Endothelial cell of umbilical vein (primary cell): Measurements from ENCODE around the gene GPR65. TPM values are rescaled to one million over a fixed set of nuclear protein-coding genes. Genes with fewer than 3 reads are reported as not detected.

Experiments
- BruUV-seq: library from RNA; stranded (reverse); fragments of 400-500 nt; replicated peaks from 2 replicates; lab custom pipeline; 2021; lab: Mats Ljungman, UMichigan
- CTCF ChIA-PET: fragments of 300-600, 350-600 bp; sonication (Branson Sonifier 250); formaldehyde crosslinking; loops from one replicate; lab custom pipeline; 2021; ENCODE audit warnings: antibody characterized with exemption, inconsistent platforms; lab: Charles Lee
- POLR2A ChIA-PET: fragments of 300-600, 350-600 bp; sonication (Branson Sonifier 250); formaldehyde crosslinking; loops from one replicate; lab custom pipeline; 2021; ENCODE audit warnings: antibody characterized with exemption, inconsistent platforms; lab: Charles Lee
- DNase-seq: peaks from one replicate; pipeline ENCODE4 v3.0.0-alpha.2; 2011; ENCODE audit warnings: low read depth, low spot score
- FAIRE-seq: peaks from 2 replicates; lab custom pipeline; 2011; peaks lifted over from hg19 to GRCh38; lab: Jason Lieb, UNC
- H2AFZ ChIP-seq: 2 replicates; pipeline ENCODE4 v1.6.0; 2012; ENCODE audit warnings: low read depth, low read length, control low read depth, inconsistent platforms
- H3K27ac ChIP-seq: 2 replicates; pipeline ENCODE4 v1.5.1; 2011; ENCODE audit warnings: low read depth, mild to moderate bottlenecking, control low read depth, low read length, moderate library complexity; ENCODE audit not compliant: insufficient read depth
- H3K27me3 ChIP-seq, 2 experiments: 2 replicates each; pipeline versions ENCODE4 v1.6.0 to v1.6.1; 2011; ENCODE audit warnings: low read length in 2 of 2, mixed read lengths in 1 of 2; ENCODE audit not compliant: control insufficient read depth in 2 of 2, insufficient read depth in 2 of 2
- H3K36me3 ChIP-seq, 2 experiments: 2 replicates in 1 of 2; 3 replicates in 1 of 2; pipeline ENCODE4 v1.5.1; 2011; ENCODE audit warnings: low read length in 2 of 2, mild to moderate bottlenecking in 1 of 2, moderate library complexity in 1 of 2; ENCODE audit not compliant: control insufficient read depth in 2 of 2, insufficient read depth in 2 of 2; ENCODE audit errors: extremely low read depth in 1 of 2
- H3K4me1 ChIP-seq: 3 replicates; pipeline ENCODE4 v1.5.1; 2011; ENCODE audit warnings: mild to moderate bottlenecking, low read length; ENCODE audit not compliant: control insufficient read depth, insufficient read depth; ENCODE audit errors: extremely low read depth
- H3K4me2 ChIP-seq: 2 replicates; pipeline ENCODE4 v1.6.1; 2011; ENCODE audit warnings: low read length, control low read depth, mixed read lengths; ENCODE audit not compliant: insufficient read depth
- H3K4me3 ChIP-seq, 3 experiments: fragments of 200-600 bp in 1 of 3; sonication (generic), shearing (Covaris generic) in 1 of 3; replicated peaks in 1 of 3; 2 replicates each; pipeline ENCODE4 v1.5.1; 2011 to 2016; ENCODE audit warnings: control low read depth in 3 of 3, low read length in 3 of 3, mild to moderate bottlenecking in 2 of 3, inconsistent platforms in 1 of 3, low read depth in 1 of 3, moderate library complexity in 1 of 3; ENCODE audit not compliant: insufficient read depth in 1 of 3
- H3K79me2 ChIP-seq: 2 replicates; pipeline ENCODE4 v1.6.0; 2012; ENCODE audit warnings: low read length, inconsistent platforms; ENCODE audit not compliant: control insufficient read depth, insufficient read depth
- H3K9ac ChIP-seq: replicated peaks from 2 replicates; pipeline ENCODE3; 2011; ENCODE audit warnings: low read length, control low read depth; ENCODE audit not compliant: insufficient read depth; ENCODE audit errors: extremely low read depth
- H3K9me1 ChIP-seq: replicated peaks from 3 replicates; pipeline ENCODE4 v1.6.0; 2011; ENCODE audit warnings: mild to moderate bottlenecking, low read length; ENCODE audit not compliant: control insufficient read depth, insufficient read depth; ENCODE audit errors: extremely low read depth
- H3K9me3 ChIP-seq: replicated peaks from 2 replicates; pipeline ENCODE4 v1.5.1; 2012; ENCODE audit warnings: low read length, inconsistent platforms; ENCODE audit not compliant: control insufficient read depth, insufficient read depth
- H4K20me1 ChIP-seq: replicated peaks from 2 replicates; pipeline ENCODE3; 2011; ENCODE audit warnings: mild to moderate bottlenecking, low read length; ENCODE audit not compliant: control insufficient read depth, insufficient read depth; ENCODE audit errors: extremely low read depth
- EZH2 ChIP-seq: IDR thresholded peaks from 2 replicates; pipeline ENCODE4 v1.6.1; 2012; ENCODE audit warnings: borderline replicate concordance, low read depth, mild to moderate bottlenecking, moderate library complexity, low read length, inconsistent platforms; ENCODE audit not compliant: severe bottlenecking
- FOS ChIP-seq: IDR thresholded peaks from 2 replicates; pipeline ENCODE4 v1.6.1; 2011; ENCODE audit warnings: mild to moderate bottlenecking, low read length, moderate library complexity, borderline replicate concordance; ENCODE audit not compliant: insufficient read depth
- GATA2 ChIP-seq: IDR thresholded peaks from 2 replicates; pipeline ENCODE4 v1.7.0; 2011; ENCODE audit warnings: low read depth, mild to moderate bottlenecking, moderate library complexity, mixed read lengths, low read length; ENCODE audit not compliant: insufficient read length, insufficient read depth
- JUN ChIP-seq: IDR thresholded peaks from 2 replicates; pipeline ENCODE4 v1.6.1; 2011; ENCODE audit warnings: borderline replicate concordance, low read depth; ENCODE audit not compliant: insufficient read length, insufficient read depth
- MAX ChIP-seq: IDR thresholded peaks from 2 replicates; pipeline ENCODE4 v1.6.1; 2011; ENCODE audit not compliant: insufficient read depth, insufficient read length
- MYC ChIP-seq: IDR thresholded peaks from one replicate; pipeline ENCODE4 v1.6.1; 2011; ENCODE audit warnings: mild to moderate bottlenecking, low read depth, low read length
- POLR2A ChIP-seq: IDR thresholded peaks from 2 replicates; pipeline ENCODE4 v1.6.1; 2012; ENCODE audit warnings: low read depth, mild to moderate bottlenecking, control low read depth, low read length
- POLR2AphosphoS5 ChIP-seq: IDR thresholded peaks from 2 replicates; pipeline ENCODE4 v1.6.1; 2012; ENCODE audit warnings: low read depth, mild to moderate bottlenecking, control low read depth, low read length, moderate library complexity; ENCODE audit not compliant: insufficient read depth
- dilution Hi-C: fragments of 300-500 bp; cut with MboI; formaldehyde crosslinking; loops from one replicate; pipeline ENCODE4 v1.15.0; 2019; ENCODE audit warnings: low sequenced_read_pairs; ENCODE audit not compliant: extremely low pct_ligation_motif_present
- intact Hi-C: fragments of 100-400 bp; cut with micrococcal nuclease; formaldehyde crosslinking; loops from one replicate; pipeline ENCODE4 v1.10.0; 2022
- polyA plus RNA-seq, 4 experiments: library from polyadenylated mRNA; depleted of rRNA in 3 of 4; stranded (reverse) in 3 of 4; unstranded in 1 of 4; fragments of >200 nt; gene quantifications; 2 replicates each; pipeline versions ENCODE4 v1.2.1 to v1.2.3, GENCODE V29; 2011 to 2012; ENCODE audit warnings: missing spikeins in 1 of 4
- total RNA-seq: library from RNA; stranded (reverse); gene quantifications from 2 replicates; pipeline ENCODE4 v1.2.3, GENCODE V29; 2021

The GPR65 gene
- total and polyA plus RNA-seq, 2 donors (not counting 3 experiments of a cell fraction or from before 2014, with no cell fraction given), result 0.03 to 0.07 TPM

DNA sequence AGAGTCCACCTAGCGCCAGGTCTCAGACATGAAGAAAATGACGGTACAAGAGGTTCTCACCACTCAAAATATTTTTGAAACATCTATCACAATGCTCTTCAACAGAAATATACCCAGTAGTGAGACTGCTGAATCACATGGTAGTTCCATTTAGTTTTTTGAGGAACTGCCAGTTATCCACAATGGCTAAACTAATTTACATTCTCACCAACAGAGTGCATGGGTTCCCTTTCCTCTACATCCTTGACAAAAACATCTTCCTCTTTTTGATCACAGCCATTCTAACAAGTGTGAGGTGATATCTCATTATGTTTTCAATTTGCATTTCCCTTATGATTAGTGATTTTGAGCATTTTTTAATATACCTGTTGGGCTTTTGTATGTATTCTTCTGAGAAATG is 5.7 kb upstream of the GPR65 start:
- Histone ChIP-seq H3K9me1 (no peaks in the 10 kb centered on the region), H2AFZ (no peak overlapping the region), H3K9me3 (no peaks in the 10 kb centered on the region), H4K20me1 (no peaks in the 10 kb centered on the region), H3K9ac (no peak overlapping the region), H3K36me3 (no peaks in the 10 kb centered on the region), H3K4me1 (no peaks in the 10 kb centered on the region), H3K79me2 (no peaks in the 10 kb centered on the region), H3K4me2 (no peak overlapping the region), H3K27ac (no peak overlapping the region), H3K27me3 (no peaks in the 10 kb centered on the region), H3K4me3 (no peak overlapping the region)
- CTCF ChIA-PET, result interaction anchor here (1.0 kb wide), 1 partner anchor 15 kb away, joined by 4 read pairs; no protein-coding TSS in a partner anchor
- intact Hi-C loops (no loop called here), dilution Hi-C loops (no loop called here)
- DNase-seq, result no peak
- POLR2A ChIA-PET, result no interaction called here
- BruUV-seq, result no TSS peak
- no peak for FAIRE-seq
- no peak for TF ChIP-seq MYC
- TF ChIP-seq POLR2AphosphoS5, result no peak
- TF ChIP-seq MAX, result no peak
- no peak for TF ChIP-seq EZH2
- TF ChIP-seq JUN, result no peak
- no peak for TF ChIP-seq GATA2
- TF ChIP-seq POLR2A, result no peak
- TF ChIP-seq FOS, result no peak
